ENCODE measurements around the gene CIRBP.

CIRBP gene

DNA sequence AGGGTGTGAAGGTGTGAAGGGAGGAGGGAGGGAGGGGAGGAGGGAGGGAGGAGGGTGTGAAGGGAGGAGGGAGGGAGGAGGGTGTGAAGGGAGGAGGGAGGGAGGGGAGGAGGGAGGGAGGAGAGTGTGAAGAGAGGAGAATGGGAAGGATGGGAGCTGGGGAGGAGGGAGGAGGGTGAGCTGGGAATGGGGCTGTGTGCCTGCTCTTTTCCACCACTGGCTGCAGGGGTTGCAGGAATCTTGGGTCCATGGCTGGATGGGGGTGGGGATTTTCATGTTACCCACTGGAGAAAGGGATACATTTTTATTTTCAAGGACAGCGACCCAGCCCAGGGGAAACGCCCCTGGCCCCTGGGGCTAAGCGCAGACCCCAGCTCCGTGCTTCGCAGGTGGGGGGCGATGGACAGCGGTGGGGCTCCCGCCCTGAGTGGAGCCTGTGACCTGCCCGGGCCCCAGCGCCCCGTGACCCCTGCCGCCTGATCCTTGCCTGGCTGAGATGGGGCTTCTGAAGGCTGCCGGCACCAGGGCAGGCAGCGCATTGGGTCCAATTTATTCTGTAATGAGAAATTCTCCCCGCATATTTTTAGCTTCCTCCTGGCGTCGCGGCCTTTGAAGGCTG is 13.6 kb downstream of the CIRBP start:
- TF ChIP-seq, protein P1, sequence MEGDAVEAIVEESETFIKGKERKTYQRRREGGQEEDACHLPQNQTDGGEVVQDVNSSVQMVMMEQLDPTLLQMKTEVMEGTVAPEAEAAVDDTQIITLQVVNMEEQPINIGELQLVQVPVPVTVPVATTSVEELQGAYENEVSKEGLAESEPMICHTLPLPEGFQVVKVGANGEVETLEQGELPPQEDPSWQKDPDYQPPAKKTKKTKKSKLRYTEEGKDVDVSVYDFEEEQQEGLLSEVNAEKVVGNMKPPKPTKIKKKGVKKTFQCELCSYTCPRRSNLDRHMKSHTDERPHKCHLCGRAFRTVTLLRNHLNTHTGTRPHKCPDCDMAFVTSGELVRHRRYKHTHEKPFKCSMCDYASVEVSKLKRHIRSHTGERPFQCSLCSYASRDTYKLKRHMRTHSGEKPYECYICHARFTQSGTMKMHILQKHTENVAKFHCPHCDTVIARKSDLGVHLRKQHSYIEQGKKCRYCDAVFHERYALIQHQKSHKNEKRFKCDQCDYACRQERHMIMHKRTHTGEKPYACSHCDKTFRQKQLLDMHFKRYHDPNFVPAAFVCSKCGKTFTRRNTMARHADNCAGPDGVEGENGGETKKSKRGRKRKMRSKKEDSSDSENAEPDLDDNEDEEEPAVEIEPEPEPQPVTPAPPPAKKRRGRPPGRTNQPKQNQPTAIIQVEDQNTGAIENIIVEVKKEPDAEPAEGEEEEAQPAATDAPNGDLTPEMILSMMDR (IDR thresholded peaks at IDR 0.05; ENCODE audit: insufficient read depth, missing control alignments): no peak
- no peak for FAIRE-seq
- DNase-seq (ENCODE audit: insufficient read length, low spot score): no peak

DNA sequence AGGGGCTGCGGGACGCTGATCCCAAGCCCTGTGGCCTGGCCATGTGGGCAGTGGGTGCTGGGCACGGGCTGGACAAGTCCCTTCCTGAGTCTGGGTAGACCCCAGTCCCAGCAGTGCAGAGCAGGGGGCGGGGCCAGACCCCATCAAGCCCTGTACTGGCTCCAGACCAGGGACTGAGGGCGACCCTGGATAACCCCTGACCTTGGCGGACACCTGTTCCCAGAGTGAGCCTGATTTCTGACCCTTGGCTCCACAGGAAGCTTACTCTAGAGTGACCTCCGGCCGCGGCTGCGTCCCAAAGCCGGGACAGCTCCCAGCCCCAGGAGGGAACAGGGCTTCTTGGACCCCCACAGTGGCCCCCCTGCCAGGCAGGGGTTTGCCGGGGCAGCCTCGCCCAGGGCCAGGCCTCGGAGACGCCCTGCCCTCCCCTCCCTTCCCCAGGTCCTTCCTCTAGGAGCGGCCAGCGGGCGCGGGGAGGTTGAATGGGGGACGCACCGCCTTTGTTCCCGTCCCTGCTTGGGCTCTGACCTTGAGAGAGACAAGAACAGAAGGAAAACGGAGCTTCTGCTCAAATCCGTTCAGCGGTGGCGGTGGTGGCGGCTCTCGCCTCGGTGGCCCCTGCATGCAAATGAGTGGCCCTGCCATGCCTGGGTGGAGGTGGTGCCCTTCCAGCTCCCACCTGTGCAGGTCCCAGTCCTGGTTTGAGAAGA is 14.2 kb downstream of the CIRBP start:
- TF ChIP-seq, protein P1 (IDR thresholded peaks at IDR 0.05; ENCODE audit: insufficient read depth, missing control alignments): no peak
- DNase-seq (ENCODE audit: insufficient read length, low spot score) (no peak), FAIRE-seq (no peak)

DNA sequence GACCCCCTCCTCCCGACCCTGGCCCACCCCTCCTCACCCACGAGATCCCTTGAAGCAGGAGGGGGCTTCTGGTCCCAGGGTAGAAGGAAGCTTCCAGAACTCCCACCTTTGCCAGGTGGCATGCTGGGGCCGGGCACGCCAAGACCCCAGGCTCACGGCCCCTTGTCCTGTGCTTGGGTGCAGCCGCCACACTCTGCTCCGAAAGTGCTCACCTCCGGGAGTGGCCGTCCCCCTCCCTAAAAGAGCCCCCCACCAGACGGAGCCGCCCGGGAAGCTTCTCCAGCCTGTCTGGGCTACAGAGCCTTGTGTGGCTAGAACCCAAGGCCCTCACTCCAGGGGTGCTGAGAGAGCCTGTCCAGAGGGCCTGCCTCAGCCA is 14.8 kb downstream of the CIRBP start:
- TF ChIP-seq, protein P1 (IDR thresholded peaks at IDR 0.05; ENCODE audit: insufficient read depth, missing control alignments): no peak
- FAIRE-seq (no peak), DNase-seq (ENCODE audit: insufficient read length, low spot score) (no peak)

DNA sequence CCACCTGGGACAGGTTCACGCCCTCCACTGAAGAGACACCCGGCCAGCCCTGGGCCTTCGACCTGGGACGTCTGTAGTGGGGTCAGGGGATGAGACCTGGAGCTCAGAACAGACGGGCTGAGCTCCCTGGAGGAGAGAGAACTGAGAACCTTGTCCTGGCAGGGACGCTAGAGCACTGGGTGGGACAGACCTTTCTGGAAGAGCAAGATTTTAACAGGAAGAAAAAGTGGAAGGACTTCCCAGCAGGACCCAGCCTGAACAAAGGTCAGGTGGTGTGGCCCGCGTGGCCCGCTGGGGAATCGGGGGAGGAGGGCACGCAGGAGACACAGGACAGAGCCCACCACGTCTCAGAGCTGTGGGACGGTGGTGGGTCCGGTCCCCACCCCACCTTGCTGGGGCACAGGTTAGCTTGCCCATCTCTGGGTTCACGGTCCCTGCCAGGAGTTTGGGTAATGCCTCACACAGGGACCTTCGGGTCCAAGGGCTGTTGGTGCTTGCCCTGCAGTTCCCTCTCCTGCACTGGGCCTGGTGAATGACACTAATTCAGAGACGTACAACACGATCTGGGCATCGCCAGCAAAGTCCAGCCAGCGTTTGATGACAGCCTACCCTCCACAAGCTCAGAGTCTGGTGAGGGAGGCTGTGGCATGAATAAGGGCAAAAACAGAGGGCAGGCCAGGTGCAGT is 15.3 kb downstream of the CIRBP start:
- TF ChIP-seq, protein P1 (IDR thresholded peaks at IDR 0.05; ENCODE audit: insufficient read depth, missing control alignments): no peak
- no peak for DNase-seq (ENCODE audit: insufficient read length, low spot score)
- FAIRE-seq: no peak

DNA sequence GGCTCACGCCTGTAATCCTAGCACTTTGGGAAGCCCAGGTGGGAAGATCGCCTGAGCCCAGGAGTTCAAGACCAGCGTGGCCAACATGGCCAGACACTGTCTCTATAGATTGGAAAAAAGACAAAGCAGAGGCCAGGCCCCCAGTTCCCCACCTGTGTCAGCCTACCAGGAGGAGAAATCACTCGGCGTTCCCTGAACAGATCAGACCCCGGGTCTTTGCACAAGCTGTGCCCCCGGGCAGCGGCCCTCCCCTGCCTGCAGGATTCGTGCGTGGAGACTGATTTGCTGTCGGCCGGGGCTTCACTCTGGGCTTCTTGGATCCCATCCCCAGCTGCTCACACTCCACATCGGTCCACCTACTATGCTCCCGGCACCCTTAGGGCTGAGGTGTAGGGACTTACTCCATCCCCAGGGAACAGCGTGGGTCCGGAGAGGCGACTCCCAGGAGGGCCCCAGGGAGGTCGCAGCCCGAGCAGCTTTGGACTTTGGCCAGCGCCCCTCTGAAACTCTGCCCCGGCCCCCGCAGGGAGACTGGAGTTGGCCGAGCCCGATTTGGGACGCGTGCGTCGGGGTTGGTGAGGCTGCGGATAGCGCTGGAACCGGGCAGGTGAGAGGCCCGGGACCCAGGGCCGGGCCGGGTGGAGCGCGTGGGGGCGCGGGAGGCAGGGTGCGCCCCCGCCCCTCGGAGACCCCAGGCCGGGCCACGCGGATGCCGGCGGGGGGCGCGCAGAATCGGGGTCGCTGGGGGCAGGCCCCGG is 16.0 kb downstream of the CIRBP start:
- FAIRE-seq (no peak), DNase-seq (ENCODE audit: insufficient read length, low spot score) (no peak)
- TF ChIP-seq, protein P1 (IDR thresholded peaks at IDR 0.05; ENCODE audit: insufficient read depth, missing control alignments): no peak

DNA sequence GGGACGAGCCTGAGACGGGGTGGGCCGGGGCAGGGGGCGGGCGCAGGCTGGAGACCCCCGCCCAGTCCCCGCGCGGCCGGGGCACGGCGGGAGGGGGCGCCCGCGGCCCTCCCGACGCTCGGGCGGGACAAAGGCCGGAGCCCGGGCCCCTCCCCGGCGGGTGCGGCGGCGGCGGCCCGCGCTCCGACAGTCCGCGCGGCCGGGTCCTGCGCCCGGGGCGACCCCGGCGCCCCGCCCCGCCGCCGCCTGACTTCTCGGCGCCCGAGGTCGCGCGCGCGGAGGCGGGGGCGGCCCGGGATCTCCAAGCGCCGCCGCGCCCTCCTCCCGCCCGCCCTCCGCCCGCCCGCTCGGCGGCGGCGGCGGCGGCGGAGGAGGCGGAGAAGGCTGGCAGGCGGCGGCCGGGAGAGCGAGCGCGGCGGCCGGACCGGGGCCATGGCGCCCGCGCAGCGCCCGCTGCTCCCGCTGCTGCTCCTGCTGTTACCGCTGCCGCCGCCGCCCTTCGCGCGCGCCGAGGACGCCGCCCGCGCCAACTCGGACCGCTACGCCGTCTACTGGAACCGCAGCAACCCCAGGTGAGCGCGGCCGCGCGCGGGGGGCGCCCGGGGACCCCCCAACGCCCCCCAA is 16.7 kb downstream of the CIRBP start, which contains the start of gene EFNA2:
TSS of gene EFNA2 (plus strand) at position 137 of the 624 bp plus-strand sequence. CDS start at position 433, 296 bp downstream.
- TF ChIP-seq, protein P1 (IDR thresholded peaks at IDR 0.05; ENCODE audit: insufficient read depth, missing control alignments): no peak

More for the DNA sequence above, 16.7 kb downstream of the CIRBP start, which contains the start of gene EFNA2:
- DNase-seq (ENCODE audit: insufficient read length, low spot score): no peak
- FAIRE-seq: no peak
